Measurements from ENCODE around the gene PPP1R12B.

The PPP1R12B gene, protein sequence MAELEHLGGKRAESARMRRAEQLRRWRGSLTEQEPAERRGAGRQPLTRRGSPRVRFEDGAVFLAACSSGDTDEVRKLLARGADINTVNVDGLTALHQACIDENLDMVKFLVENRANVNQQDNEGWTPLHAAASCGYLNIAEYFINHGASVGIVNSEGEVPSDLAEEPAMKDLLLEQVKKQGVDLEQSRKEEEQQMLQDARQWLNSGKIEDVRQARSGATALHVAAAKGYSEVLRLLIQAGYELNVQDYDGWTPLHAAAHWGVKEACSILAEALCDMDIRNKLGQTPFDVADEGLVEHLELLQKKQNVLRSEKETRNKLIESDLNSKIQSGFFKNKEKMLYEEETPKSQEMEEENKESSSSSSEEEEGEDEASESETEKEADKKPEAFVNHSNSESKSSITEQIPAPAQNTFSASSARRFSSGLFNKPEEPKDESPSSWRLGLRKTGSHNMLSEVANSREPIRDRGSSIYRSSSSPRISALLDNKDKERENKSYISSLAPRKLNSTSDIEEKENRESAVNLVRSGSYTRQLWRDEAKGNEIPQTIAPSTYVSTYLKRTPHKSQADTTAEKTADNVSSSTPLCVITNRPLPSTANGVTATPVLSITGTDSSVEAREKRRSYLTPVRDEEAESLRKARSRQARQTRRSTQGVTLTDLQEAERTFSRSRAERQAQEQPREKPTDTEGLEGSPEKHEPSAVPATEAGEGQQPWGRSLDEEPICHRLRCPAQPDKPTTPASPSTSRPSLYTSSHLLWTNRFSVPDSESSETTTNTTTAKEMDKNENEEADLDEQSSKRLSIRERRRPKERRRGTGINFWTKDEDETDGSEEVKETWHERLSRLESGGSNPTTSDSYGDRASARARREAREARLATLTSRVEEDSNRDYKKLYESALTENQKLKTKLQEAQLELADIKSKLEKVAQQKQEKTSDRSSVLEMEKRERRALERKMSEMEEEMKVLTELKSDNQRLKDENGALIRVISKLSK

DNA sequence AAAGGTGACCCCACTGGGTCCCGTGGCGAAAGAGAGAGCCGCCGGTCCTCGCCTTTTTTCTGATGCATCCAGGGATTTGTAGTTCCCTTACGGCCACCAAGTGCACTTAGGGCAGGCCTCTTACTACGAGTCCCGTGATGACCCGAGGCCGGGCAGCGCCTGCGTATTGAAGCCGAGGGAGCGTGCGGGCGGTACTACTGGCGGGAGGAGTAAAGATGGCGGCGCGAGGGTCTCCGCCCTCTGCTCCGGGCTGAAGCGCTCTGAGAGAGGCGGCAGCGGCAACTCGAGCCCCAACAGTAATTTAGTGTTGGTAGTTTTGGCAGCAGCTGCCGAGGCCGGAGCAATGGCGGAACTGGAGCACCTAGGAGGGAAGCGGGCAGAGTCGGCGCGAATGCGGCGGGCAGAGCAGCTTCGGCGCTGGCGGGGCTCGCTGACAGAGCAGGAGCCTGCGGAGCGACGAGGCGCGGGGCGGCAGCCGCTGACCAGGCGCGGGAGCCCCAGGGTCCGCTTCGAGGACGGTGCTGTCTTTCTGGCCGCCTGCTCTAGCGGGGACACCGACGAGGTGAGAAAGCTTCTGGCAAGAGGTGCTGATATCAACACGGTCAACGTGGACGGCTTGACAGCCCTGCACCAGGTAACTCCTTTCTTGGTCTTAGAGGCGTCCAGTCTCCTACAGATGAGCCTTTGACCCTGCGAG is at the start of gene PPP1R12B:
Gene PPP1R12B, plus strand, starts transcription at position 191 of the 697 bp plus-strand sequence. Its CDS starts 153 bp downstream, at position 344.
- peak; percentile 98 for DNase-seq (ENCODE audit: low read depth)
- TF ChIP-seq, protein P1, sequence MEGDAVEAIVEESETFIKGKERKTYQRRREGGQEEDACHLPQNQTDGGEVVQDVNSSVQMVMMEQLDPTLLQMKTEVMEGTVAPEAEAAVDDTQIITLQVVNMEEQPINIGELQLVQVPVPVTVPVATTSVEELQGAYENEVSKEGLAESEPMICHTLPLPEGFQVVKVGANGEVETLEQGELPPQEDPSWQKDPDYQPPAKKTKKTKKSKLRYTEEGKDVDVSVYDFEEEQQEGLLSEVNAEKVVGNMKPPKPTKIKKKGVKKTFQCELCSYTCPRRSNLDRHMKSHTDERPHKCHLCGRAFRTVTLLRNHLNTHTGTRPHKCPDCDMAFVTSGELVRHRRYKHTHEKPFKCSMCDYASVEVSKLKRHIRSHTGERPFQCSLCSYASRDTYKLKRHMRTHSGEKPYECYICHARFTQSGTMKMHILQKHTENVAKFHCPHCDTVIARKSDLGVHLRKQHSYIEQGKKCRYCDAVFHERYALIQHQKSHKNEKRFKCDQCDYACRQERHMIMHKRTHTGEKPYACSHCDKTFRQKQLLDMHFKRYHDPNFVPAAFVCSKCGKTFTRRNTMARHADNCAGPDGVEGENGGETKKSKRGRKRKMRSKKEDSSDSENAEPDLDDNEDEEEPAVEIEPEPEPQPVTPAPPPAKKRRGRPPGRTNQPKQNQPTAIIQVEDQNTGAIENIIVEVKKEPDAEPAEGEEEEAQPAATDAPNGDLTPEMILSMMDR (IDR thresholded peaks at IDR 0.05; ENCODE audit: control insufficient read depth, extremely low read depth, insufficient read depth), result 0 out of 2 replicates have a peak, but pooled peaks have one; percentile 16
- peak within 1 kb of the TSS; percentile 84 for H3K4me3 ChIP-seq (ENCODE audit: low read depth, low read length)

GRCh38 chr1:202302166-202302565 is 46.3 kb upstream of the PPP1R12B start:
- H3K4me3 ChIP-seq (ENCODE audit: low read depth, low read length), result no peak overlapping the region
- TF ChIP-seq, protein P1 (IDR thresholded peaks at IDR 0.05; ENCODE audit: control insufficient read depth, extremely low read depth, insufficient read depth), result no peak
- DNase-seq (ENCODE audit: low read depth), result no peak

DNA sequence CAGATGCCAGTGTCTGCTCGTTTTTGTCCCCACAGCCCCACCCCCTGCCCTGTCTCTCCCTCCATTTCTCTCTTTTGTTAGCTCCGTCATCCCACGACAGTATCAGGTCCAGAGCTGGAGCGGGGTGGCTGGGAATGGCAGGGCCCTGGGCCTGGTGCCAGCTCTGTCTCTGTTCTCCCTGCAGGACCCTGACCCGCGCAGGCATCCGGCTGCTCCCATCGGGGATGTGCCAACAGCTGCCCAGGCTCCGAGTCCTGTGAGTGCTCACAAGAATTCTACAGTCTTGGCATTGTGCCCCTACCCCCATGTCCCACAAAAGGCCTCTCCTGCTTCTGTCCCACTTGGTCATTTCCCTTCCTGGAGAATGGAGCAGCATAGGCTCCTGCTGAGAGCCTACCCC is 44.1 kb upstream of the PPP1R12B start:
- TF ChIP-seq, protein P1 (IDR thresholded peaks at IDR 0.05; ENCODE audit: control insufficient read depth, extremely low read depth, insufficient read depth), result no peak
- DNase-seq (ENCODE audit: low read depth), result no peak
- no peak overlapping the region for H3K4me3 ChIP-seq (ENCODE audit: low read depth, low read length)

- H3K4me3 ChIP-seq (ENCODE audit: low read depth, low read length), result no peak overlapping the region
- TF ChIP-seq, protein P1 (IDR thresholded peaks at IDR 0.05; ENCODE audit: control insufficient read depth, extremely low read depth, insufficient read depth), result no peak
- peak; percentile 50 for DNase-seq (ENCODE audit: low read depth)
These were observed 43.3 kb upstream of the PPP1R12B start for GRCh38 chr1:202305168-202305567.

DNA sequence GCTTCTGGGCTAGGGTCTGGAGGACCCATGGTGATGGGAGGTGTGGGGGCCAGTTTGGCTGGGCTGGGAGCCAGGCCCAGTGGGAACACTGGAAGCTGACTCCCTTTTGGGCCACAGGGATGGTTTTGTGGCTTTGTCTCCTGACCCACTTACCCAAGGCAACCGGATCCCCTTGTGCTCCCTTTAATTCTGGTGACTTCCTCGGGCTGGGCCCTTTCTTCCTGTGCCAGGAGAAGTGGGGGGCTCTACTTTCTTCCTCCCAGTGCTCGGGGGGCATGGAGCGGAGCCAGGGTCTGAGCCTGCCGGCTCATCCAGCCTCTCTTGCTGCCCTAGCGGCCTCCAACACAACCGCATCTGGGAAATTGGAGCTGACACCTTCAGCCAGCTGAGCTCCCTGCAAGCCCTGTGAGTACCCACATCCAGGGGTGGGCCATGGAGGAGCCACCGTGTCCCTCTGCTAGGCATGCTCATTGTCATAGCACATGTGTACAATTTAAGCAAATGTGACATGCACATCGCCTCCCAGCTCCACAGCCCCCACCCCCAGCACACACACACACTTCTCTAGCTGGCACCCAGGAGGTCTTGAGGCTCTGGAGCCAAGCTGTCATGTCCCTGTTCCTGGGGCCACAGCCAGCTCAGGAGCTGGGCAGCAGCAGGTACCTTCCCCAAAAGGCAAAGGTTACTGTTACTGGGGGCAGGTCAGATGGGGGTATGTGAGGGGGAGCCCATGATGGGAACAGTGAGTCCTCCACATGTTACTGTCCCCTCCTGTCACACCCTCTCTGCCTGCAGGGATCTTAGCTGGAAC is 41.8 kb upstream of the PPP1R12B start:
- TF ChIP-seq, protein P1 (IDR thresholded peaks at IDR 0.05; ENCODE audit: control insufficient read depth, extremely low read depth, insufficient read depth), result no peak
- no peak overlapping the region for H3K4me3 ChIP-seq (ENCODE audit: low read depth, low read length)
- no peak for DNase-seq (ENCODE audit: low read depth)

Data from LNCaP clone FGC (cell line).